HEK293 (cell line): ENCODE results near the gene PCDH9.
A peak's percentile ranks its signal among the peaks of the same experiment; 100 is the strongest.

Source experiments
- CTCF ChIA-PET: fragments of 350-600 bp; formaldehyde crosslinking; extraction: SDS; loops from one replicate; lab custom pipeline; 2021; ENCODE audit warnings: antibody characterized with exemption; lab: Yijun Ruan, JAX
- POLR2A ChIA-PET: fragments of 300-600 bp; formaldehyde crosslinking; extraction: SDS; loops from one replicate; lab custom pipeline; 2020; ENCODE audit warnings: antibody characterized with exemption, inconsistent platforms; lab: Yijun Ruan, JAX
- H3K27ac ChIP-seq: fragments of 200-500 bp; sonication (Bioruptor generic); 2 replicates; pipeline ENCODE4 v1.5.1; 2014; ENCODE audit warnings: low read depth, low read length, control low read depth, inconsistent platforms; ENCODE audit errors: extremely low read depth
- H3K36me3 ChIP-seq, 2 experiments: fragments of 200-500 bp in 1 of 2; sonication (Bioruptor generic) in 1 of 2; 1 replicate in 1 of 2; 2 replicates in 1 of 2; pipeline ENCODE4 v1.5.1; 2014 to 2017; ENCODE audit warnings: inconsistent platforms in 2 of 2, low read length in 2 of 2; ENCODE audit not compliant: control insufficient read depth in 2 of 2, insufficient read depth in 1 of 2
- H3K4me1 ChIP-seq: fragments of 200-500 bp; sonication (Bioruptor generic); 2 replicates; pipeline ENCODE4 v1.5.1; 2014; ENCODE audit warnings: mild to moderate bottlenecking, low read length, inconsistent platforms; ENCODE audit not compliant: control insufficient read depth, insufficient read depth
- H3K4me3 ChIP-seq: 2 replicates; pipeline ENCODE4 v1.5.1; 2011; ENCODE audit warnings: low read depth, mild to moderate bottlenecking, control low read depth, low read length, moderate library complexity
- H3K9me3 ChIP-seq: fragments of 200-500 bp; sonication (Bioruptor generic); 2 replicates; pipeline ENCODE4 v1.5.1; 2014; ENCODE audit warnings: low read depth, low read length, inconsistent platforms; ENCODE audit not compliant: control insufficient read depth, insufficient read depth
- KLF16 ChIP-seq: fragments of 450-650 bp; formaldehyde crosslinking; IDR thresholded peaks from 2 replicates; pipeline ENCODE4 v1.5.1; 2017; ENCODE audit warnings: missing biosample characterization, missing genetic modification characterization
- TCF7L2 ChIP-seq: IDR thresholded peaks from 2 replicates; pipeline ENCODE4 v1.6.1; 2011; ENCODE audit warnings: low read depth, mild to moderate bottlenecking, inconsistent platforms, low read length, moderate library complexity, borderline replicate concordance
- ZBTB17 ChIP-seq: fragments of 450-650 bp; formaldehyde crosslinking; IDR thresholded peaks from 2 replicates; pipeline ENCODE4 v1.5.1; 2016; ENCODE audit warnings: missing biosample characterization, missing genetic modification characterization
- ZNF132 ChIP-seq: fragments of 450-650 bp; formaldehyde crosslinking; IDR thresholded peaks from 2 replicates; pipeline ENCODE4 v1.5.1; 2017; ENCODE audit warnings: missing biosample characterization, missing genetic modification characterization, borderline replicate concordance
- ZNF16 ChIP-seq: fragments of 450-650 bp; formaldehyde crosslinking; IDR thresholded peaks from 2 replicates; pipeline ENCODE4 v1.5.1; 2016; ENCODE audit warnings: low read depth, missing biosample characterization, missing genetic modification characterization
- ZNF221 ChIP-seq: fragments of 450-650 bp; formaldehyde crosslinking; IDR thresholded peaks from 2 replicates; pipeline ENCODE4 v1.5.1; 2017; ENCODE audit warnings: missing biosample characterization, missing genetic modification characterization, borderline replicate concordance
- ZNF266 ChIP-seq: fragments of 450-650 bp; formaldehyde crosslinking; IDR thresholded peaks from 2 replicates; pipeline ENCODE4 v1.5.1; 2016; ENCODE audit warnings: missing biosample characterization, missing genetic modification characterization, low read depth
- ZNF354C ChIP-seq: fragments of 450-650 bp; formaldehyde crosslinking; IDR thresholded peaks from 2 replicates; pipeline ENCODE4 v1.5.1; 2016; ENCODE audit warnings: missing biosample characterization, missing genetic modification characterization, low read depth, borderline replicate concordance
- ZNF510 ChIP-seq: fragments of 450-650 bp; formaldehyde crosslinking; IDR thresholded peaks from 2 replicates; pipeline ENCODE4 v1.5.1; 2018; ENCODE audit warnings: mild to moderate bottlenecking, missing genetic modification characterization, missing biosample characterization; ENCODE audit not compliant: insufficient replicate concordance
- TF ChIP-seq, protein P1 (sequence below): fragments of 450-650 bp; formaldehyde crosslinking; IDR thresholded peaks from 2 replicates; pipeline ENCODE4 v1.5.1; 2016; ENCODE audit warnings: missing biosample characterization, missing genetic modification characterization, low read depth
- TF ChIP-seq, protein P2 (sequence below): IDR thresholded peaks from 2 replicates; pipeline ENCODE4 v1.6.1; 2011; ENCODE audit warnings: mild to moderate bottlenecking, low read depth, low read length, borderline replicate concordance
- TF ChIP-seq, protein P3 (sequence below): fragments of 450-650 bp; formaldehyde crosslinking; IDR thresholded peaks from 2 replicates; pipeline ENCODE4 v1.5.1; 2016; ENCODE audit warnings: missing biosample characterization, missing genetic modification characterization
- TF ChIP-seq, protein P4 (sequence below): fragments of 450-650 bp; formaldehyde crosslinking; conservative IDR thresholded peaks from 2 replicates; pipeline ENCODE4 v1.5.1; 2016; ENCODE audit warnings: low read depth, missing biosample characterization, missing genetic modification characterization
- TF ChIP-seq, protein P5 (sequence below): fragments of 450-650 bp; formaldehyde crosslinking; IDR thresholded peaks from 2 replicates; pipeline ENCODE4 v1.5.1; 2017; ENCODE audit warnings: missing biosample characterization, missing genetic modification characterization

Gene PCDH9

DNA sequence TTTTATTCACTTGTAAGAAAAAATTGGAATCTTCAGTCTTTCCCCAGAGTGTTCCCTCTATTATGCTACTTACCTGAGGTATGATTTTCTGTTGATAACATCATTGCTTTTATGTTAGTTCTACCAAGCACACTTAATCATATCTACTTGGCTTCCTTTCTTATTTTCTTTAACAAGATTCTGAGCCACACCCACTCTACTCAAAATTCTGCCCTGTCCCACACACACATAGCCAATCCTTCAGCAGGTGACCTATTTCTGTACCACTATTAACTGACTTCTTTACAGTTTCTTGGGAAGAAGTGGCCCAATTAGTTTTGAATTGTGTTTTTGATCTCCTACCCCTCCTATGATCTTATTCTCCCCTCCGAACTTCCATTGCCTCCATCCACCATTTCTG is 215.7 kb downstream of the PCDH9 start:
- Histone ChIP-seq H3K27ac (no peak overlapping the region), H3K9me3 (no peaks in the 10 kb centered on the region), H3K4me3 (no peak overlapping the region), H3K36me3 (no peaks in the 10 kb centered on the region), H3K4me1 (no peaks in the 10 kb centered on the region)
- TF ChIP-seq, protein P1, sequence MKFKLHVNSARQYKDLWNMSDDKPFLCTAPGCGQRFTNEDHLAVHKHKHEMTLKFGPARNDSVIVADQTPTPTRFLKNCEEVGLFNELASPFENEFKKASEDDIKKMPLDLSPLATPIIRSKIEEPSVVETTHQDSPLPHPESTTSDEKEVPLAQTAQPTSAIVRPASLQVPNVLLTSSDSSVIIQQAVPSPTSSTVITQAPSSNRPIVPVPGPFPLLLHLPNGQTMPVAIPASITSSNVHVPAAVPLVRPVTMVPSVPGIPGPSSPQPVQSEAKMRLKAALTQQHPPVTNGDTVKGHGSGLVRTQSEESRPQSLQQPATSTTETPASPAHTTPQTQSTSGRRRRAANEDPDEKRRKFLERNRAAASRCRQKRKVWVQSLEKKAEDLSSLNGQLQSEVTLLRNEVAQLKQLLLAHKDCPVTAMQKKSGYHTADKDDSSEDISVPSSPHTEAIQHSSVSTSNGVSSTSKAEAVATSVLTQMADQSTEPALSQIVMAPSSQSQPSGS (tag by site-specific recombination), result no peak
- TF ChIP-seq, protein P2, sequence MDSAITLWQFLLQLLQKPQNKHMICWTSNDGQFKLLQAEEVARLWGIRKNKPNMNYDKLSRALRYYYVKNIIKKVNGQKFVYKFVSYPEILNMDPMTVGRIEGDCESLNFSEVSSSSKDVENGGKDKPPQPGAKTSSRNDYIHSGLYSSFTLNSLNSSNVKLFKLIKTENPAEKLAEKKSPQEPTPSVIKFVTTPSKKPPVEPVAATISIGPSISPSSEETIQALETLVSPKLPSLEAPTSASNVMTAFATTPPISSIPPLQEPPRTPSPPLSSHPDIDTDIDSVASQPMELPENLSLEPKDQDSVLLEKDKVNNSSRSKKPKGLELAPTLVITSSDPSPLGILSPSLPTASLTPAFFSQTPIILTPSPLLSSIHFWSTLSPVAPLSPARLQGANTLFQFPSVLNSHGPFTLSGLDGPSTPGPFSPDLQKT, result no peak
- TF ChIP-seq ZBTB17 (tag by site-specific recombination) (no peak), ZNF266 (tag by site-specific recombination) (no peak), ZNF510 (tag by site-specific recombination) (no peak), KLF16 (tag by site-specific recombination) (no peak), ZNF16 (tag by site-specific recombination) (no peak), ZNF132 (tag by site-specific recombination) (no peak), ZNF354C (no peak)
- TF ChIP-seq, protein P3, sequence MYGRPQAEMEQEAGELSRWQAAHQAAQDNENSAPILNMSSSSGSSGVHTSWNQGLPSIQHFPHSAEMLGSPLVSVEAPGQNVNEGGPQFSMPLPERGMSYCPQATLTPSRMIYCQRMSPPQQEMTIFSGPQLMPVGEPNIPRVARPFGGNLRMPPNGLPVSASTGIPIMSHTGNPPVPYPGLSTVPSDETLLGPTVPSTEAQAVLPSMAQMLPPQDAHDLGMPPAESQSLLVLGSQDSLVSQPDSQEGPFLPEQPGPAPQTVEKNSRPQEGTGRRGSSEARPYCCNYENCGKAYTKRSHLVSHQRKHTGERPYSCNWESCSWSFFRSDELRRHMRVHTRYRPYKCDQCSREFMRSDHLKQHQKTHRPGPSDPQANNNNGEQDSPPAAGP (tag by site-specific recombination), result no peak
- TF ChIP-seq, protein P4, sequence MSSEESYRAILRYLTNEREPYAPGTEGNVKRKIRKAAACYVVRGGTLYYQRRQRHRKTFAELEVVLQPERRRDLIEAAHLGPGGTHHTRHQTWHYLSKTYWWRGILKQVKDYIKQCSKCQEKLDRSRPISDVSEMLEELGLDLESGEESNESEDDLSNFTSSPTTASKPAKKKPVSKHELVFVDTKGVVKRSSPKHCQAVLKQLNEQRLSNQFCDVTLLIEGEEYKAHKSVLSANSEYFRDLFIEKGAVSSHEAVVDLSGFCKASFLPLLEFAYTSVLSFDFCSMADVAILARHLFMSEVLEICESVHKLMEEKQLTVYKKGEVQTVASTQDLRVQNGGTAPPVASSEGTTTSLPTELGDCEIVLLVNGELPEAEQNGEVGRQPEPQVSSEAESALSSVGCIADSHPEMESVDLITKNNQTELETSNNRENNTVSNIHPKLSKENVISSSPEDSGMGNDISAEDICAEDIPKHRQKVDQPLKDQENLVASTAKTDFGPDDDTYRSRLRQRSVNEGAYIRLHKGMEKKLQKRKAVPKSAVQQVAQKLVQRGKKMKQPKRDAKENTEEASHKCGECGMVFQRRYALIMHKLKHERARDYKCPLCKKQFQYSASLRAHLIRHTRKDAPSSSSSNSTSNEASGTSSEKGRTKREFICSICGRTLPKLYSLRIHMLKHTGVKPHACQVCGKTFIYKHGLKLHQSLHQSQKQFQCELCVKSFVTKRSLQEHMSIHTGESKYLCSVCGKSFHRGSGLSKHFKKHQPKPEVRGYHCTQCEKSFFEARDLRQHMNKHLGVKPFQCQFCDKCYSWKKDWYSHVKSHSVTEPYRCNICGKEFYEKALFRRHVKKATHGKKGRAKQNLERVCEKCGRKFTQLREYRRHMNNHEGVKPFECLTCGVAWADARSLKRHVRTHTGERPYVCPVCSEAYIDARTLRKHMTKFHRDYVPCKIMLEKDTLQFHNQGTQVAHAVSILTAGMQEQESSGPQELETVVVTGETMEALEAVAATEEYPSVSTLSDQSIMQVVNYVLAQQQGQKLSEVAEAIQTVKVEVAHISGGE, result no peak
- POLR2A ChIA-PET, result no interaction called here
- CTCF ChIA-PET, result interaction anchor here (0.6 kb wide), 1 partner anchor 1372 kb away, joined by 3 read pairs; no protein-coding TSS in a partner anchor

DNA sequence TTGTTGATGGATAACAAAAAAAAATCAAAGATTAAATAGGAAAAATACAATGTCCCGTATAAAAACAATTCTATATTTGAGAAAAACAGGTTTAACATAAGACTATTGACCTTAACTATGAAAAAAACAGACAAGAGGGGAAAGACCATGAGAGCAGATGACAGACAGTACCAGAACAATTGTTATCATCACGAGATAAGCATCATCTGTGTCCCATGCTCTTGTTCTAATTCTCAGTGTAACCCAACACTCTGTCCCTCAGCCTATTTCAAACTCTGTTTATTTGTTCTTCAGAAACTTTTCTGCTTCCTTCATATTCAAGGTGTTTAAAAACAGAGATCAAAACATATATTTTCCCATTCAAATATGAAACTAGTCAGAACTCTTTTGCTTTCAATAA is 216.4 kb downstream of the PCDH9 start:
- H3K36me3 ChIP-seq, result no peaks in the 10 kb centered on the region
- ChIA-PET CTCF (interaction anchor here (0.6 kb wide), 1 partner anchor 1371 kb away, joined by 3 read pairs; no protein-coding TSS in a partner anchor), POLR2A (no interaction called here)
- H3K9me3 ChIP-seq, result no peaks in the 10 kb centered on the region
- no peak overlapping the region for H3K27ac ChIP-seq
- TF ChIP-seq, protein P5, sequence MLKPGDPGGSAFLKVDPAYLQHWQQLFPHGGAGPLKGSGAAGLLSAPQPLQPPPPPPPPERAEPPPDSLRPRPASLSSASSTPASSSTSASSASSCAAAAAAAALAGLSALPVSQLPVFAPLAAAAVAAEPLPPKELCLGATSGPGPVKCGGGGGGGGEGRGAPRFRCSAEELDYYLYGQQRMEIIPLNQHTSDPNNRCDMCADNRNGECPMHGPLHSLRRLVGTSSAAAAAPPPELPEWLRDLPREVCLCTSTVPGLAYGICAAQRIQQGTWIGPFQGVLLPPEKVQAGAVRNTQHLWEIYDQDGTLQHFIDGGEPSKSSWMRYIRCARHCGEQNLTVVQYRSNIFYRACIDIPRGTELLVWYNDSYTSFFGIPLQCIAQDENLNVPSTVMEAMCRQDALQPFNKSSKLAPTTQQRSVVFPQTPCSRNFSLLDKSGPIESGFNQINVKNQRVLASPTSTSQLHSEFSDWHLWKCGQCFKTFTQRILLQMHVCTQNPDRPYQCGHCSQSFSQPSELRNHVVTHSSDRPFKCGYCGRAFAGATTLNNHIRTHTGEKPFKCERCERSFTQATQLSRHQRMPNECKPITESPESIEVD (tag by site-specific recombination), result 0 out of 2 replicates have a peak, but pooled peaks have one; percentile 12
- TF ChIP-seq TCF7L2 (peak; percentile 17; the same call in 1 of the 2 replicates), ZNF221 (no peak)
- TF ChIP-seq, all 188 proteins: peak for 2
- Histone ChIP-seq H3K4me3 (no peak overlapping the region), H3K4me1 (no peaks in the 10 kb centered on the region)
